Cardiac muscle cell (in vitro differentiated cells and primary cell): ENCODE data around the gene ZDHHC20. TPM values are rescaled to one million over a fixed set of nuclear protein-coding genes. Genes with fewer than 3 reads are reported as not detected.

Experiments
- DNase-seq, 2 donors: peaks; one replicate each; pipeline versions ENCODE4 v3.0.0 to v3.0.0-alpha.2; 2010 to 2017; ENCODE audit warnings: low read depth in 1 of 2, low spot score in 1 of 2
- H3K27ac ChIP-seq: fragments of 200-600 bp; sonication (generic); 2 replicates; pipeline ENCODE4 v1.5.1; 2016
- H3K27me3 ChIP-seq: fragments of 200-600 bp; sonication (generic); 2 replicates; pipeline ENCODE4 v1.6.0; 2016; ENCODE audit warnings: control low read depth
- H3K36me3 ChIP-seq: fragments of 200-600 bp; sonication (generic); 2 replicates; pipeline ENCODE4 v1.5.1; 2016; ENCODE audit warnings: control low read depth
- H3K4me1 ChIP-seq: fragments of 200-600 bp; sonication (generic); 2 replicates; pipeline ENCODE4 v1.8.1; 2017; ENCODE audit warnings: low read depth, mild to moderate bottlenecking, mixed run types
- H3K4me3 ChIP-seq: fragments of 200-600 bp; sonication (generic); 2 replicates; pipeline ENCODE4 v1.5.1; 2016; ENCODE audit warnings: mild to moderate bottlenecking
- H3K9me3 ChIP-seq: fragments of 200-600 bp; sonication (generic); 2 replicates; pipeline ENCODE4 v1.5.1; 2017; ENCODE audit warnings: low read depth, mild to moderate bottlenecking, control low read depth
- CTCF ChIP-seq: IDR thresholded peaks from 2 replicates; pipeline ENCODE4 v1.5.1; 2012; ENCODE audit warnings: low read depth, mild to moderate bottlenecking, low read length
- polyA plus RNA-seq: library from polyadenylated mRNA; unstranded; fragments of >200 nt; fragmentation: Nextera tagmentation; extraction: Ambion mirVana; gene quantifications from 2 replicates; pipeline ENCODE4 v1.2.1, GENCODE V29; 2016
- total RNA-seq: library from RNA; depleted of rRNA; stranded (reverse); fragments of >200 nt; gene quantifications from 2 replicates; pipeline ENCODE4 v1.2.3, GENCODE V29; 2016

Gene ZDHHC20
- total RNA-seq (36.1 and 38.5 TPM in 2 replicates), polyA plus RNA-seq (27.9 and 28.8 TPM in 2 replicates)

DNA sequence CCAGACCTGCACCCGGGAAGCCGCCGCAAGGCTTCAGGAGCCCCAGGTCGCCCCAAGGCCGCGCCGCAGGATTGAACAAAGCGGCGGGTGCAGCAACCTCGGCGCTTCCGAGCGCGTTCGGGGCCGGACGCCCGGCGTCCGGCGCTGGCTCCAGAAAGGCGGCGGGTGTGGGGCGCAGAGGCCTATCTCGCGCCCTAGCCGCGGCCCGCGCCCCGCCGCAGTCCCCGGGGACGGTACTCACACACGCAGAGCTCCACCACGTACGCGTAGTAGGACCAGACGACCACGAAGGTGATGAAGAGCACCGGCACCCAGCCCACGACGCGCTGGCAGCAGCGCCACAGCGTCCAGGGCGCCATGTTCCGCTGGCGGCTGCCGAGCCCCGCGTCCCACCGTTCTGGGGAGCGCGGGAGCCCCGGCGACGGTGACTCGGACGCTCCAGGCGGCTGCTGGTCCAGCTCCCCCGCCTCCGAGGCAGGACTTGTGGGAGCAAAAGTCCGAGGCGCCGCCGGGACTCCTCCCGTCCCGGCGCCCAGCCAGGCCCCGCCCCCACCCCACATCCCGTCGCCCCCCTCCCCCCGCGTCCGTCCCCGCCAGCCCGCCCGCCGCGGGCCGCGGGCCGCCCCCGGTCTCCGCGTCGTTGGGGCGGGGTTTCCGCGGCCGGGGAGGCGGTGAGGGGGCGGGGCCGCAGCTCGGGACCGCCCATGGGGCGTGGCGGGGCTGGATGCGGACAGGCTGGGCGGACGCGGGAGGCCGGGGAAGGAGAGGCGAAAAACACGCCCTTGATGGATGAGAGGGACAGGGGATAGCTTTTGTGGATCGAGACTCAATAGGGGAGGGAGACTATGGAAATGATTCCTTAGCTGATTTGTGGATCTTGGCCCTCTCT is at the start of gene ZDHHC20:
ZDHHC20 (minus strand) TSS at position 491 of the 889 bp plus-strand sequence; CDS start at position 359, 132 bp downstream.
- H3K4me3 ChIP-seq = peak within 1 kb of the TSS; percentile 82
- TF ChIP-seq CTCF = no peak
- H3K27me3 ChIP-seq = no peaks in the 10 kb centered on the region
- H3K9me3 ChIP-seq = no peaks in the 10 kb centered on the region
- peak within 1 kb of the TSS; percentile 81 for H3K27ac ChIP-seq
- H3K4me1 ChIP-seq = peaks cover 11% of the 10 kb centered on the region
- DNase-seq = peak; percentile 89 to 90
- no peaks in the 10 kb centered on the region for H3K36me3 ChIP-seq

DNA sequence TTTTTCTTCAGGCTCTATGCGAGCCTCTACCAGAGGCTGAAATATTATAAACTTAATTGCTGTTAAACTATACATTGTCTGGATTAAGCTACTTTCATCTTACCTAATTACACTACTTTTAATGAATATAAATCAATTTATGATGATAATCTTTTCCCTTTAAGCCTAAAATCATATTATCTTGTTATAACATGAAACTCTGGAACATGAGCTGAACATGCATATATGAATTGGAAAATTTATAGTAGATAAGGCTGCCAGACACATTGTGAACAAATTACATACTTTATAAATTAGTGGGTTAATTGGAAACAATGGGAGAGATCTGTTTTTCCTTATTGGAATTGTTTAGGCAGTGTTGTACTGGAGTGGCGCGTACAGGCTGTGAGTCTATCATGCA is 45.3 kb upstream of the ZDHHC20 start:
- H3K27me3 ChIP-seq = no peaks in the 10 kb centered on the region
- DNase-seq = no peak
- no peak for TF ChIP-seq CTCF
- no peak overlapping the region for H3K4me3 ChIP-seq
- H3K4me1 ChIP-seq = no peaks in the 10 kb centered on the region
- H3K36me3 ChIP-seq = no peaks in the 10 kb centered on the region
- no peak overlapping the region for H3K27ac ChIP-seq
- no peaks in the 10 kb centered on the region for H3K9me3 ChIP-seq

DNA sequence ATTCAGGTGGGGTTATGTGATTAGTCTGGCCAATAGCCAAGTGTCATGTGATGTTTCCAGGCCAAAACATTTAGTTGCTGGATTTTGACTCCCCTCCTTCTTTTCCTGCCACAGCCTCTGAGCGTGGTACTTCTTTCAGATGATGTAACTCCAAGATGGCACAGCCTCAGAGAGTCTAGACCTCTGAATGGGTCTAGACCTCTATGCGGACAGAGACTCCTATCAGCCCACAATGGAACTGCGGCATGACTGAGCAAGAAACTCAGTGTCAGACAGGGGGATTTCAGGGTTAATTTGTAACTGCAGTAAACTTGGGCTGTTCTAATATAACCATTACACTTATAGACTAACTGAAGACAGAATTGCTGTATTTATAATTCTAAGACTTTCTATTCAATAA is 42.6 kb upstream of the ZDHHC20 start:
- H3K36me3 ChIP-seq = peaks cover 2% of the 10 kb centered on the region
- no peak for DNase-seq

GRCh38 chr13:21486322-21486721 is 27.2 kb upstream of the ZDHHC20 start:
- DNase-seq = no peak
- Histone ChIP-seq H3K9me3 (no peaks in the 10 kb centered on the region), H3K36me3 (no peaks in the 10 kb centered on the region), H3K4me3 (no peak overlapping the region), H3K27ac (no peak overlapping the region), H3K4me1 (peaks cover 5% of the 10 kb centered on the region), H3K27me3 (no peaks in the 10 kb centered on the region)
- no peak for TF ChIP-seq CTCF

More for the DNA sequence above, 42.6 kb upstream of the ZDHHC20 start:
- Histone ChIP-seq H3K27me3 (no peaks in the 10 kb centered on the region), H3K27ac (no peak overlapping the region), H3K9me3 (no peaks in the 10 kb centered on the region), H3K4me1 (no peaks in the 10 kb centered on the region), H3K4me3 (no peak overlapping the region)
- TF ChIP-seq CTCF = no peak

DNA sequence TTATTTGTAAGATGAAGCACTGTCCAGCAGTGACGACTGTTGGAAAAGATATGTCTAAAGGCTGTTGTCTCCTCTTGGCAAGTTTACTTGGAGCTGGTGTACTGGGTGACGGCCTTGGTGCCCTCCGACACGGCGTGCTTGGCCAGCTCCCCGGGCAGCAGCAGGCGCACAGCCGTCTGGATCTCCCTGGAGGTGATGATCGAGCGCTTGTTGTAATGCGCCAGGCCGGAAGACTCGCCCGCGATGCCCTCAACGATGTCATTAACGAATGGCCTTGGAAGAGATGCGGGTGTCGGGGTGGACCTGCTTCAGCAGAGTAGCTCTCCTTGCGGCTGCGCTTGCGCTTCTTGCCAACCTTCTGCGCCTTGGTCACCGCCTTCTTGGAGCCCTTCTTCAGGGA is 24.6 kb upstream of the ZDHHC20 start:
- no peak for TF ChIP-seq CTCF
- Histone ChIP-seq H3K4me1 (peaks cover 6% of the 10 kb centered on the region), H3K9me3 (no peaks in the 10 kb centered on the region), H3K27ac (no peak overlapping the region), H3K36me3 (no peaks in the 10 kb centered on the region), H3K27me3 (no peaks in the 10 kb centered on the region), H3K4me3 (no peak overlapping the region)
- no peak for DNase-seq
